ENCODE measurements around the gene C6orf132. TPM values are rescaled to one million over a fixed set of nuclear protein-coding genes. Genes with fewer than 3 reads are reported as not detected.

The C6orf132 gene
- total and polyA plus RNA-seq, 2 of the 8 experiments (the other 6 are each of a cell fraction or from before 2014, with no cell fraction given) = 31.5 to 64.0 TPM

DNA sequence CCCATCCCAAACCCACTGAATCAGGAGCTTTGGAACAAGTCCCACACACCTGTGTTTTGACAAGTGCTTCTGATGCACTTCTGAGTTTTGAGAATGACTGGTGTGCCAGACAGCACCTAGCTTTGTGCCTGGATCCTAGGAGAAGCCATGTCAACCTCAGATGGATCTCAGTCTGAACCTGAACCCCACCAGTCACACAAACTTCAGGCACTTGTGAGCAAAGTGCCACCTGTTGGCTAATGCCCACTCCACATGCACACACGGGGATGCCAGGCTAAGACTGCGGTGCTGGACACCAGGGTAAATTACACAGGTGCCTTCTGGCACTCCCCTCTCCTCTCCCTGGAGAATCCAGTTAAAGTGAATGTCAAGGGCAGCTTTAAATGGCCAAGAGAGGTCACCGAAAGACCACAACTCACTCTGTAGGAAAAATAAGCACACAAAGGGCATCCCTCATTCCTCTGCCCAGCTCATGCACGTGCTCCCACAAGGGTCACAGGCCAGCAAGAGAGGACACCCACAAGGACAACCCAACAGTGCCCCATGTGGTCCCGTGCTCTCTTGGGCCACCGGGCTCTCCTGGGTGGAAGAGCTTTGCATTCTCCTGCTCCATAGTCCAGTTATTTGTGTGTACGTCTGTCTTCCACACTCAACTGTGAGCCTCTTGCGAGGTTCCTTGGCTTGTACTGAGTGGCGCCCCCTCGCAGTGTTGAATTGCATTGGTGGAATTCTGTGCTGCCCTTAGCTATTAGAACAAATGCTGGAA lies 46.5 kb downstream of the C6orf132 start (continued):
- TF ChIP-seq SUZ12 (IDR thresholded peaks at IDR 0.05; ENCODE audit: low read length) (no peak), SP4 (IDR thresholded peaks at IDR 0.05; ENCODE audit: low read length) (no peak), TAF7 (optimal IDR thresholded peaks at IDR 0.05; ENCODE audit: borderline replicate concordance, low read depth, low read length) (no peak), SIX5 (IDR thresholded peaks at IDR 0.05; ENCODE audit: low read depth, low read length) (no peak), POLR2AphosphoS5 (IDR thresholded peaks at IDR 0.05; ENCODE audit: low read depth, low read length) (peak; percentile 21; the same call in 1 of the 2 replicates), SAP30 (IDR thresholded peaks at IDR 0.05; ENCODE audit: insufficient read depth, insufficient replicate concordance, low read length) (no peak)
- TF ChIP-seq, protein P1, sequence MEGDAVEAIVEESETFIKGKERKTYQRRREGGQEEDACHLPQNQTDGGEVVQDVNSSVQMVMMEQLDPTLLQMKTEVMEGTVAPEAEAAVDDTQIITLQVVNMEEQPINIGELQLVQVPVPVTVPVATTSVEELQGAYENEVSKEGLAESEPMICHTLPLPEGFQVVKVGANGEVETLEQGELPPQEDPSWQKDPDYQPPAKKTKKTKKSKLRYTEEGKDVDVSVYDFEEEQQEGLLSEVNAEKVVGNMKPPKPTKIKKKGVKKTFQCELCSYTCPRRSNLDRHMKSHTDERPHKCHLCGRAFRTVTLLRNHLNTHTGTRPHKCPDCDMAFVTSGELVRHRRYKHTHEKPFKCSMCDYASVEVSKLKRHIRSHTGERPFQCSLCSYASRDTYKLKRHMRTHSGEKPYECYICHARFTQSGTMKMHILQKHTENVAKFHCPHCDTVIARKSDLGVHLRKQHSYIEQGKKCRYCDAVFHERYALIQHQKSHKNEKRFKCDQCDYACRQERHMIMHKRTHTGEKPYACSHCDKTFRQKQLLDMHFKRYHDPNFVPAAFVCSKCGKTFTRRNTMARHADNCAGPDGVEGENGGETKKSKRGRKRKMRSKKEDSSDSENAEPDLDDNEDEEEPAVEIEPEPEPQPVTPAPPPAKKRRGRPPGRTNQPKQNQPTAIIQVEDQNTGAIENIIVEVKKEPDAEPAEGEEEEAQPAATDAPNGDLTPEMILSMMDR (IDR thresholded peaks at IDR 0.05; ENCODE audit: control extremely low read depth in 1 of 3, insufficient read depth in 1 of 3, low read depth in 1 of 3, low read length in 3 of 3) = peak; percentile 22 to 48 (median 48)

Data from H1 (cell line).